NCI-H1105 treated with DMSO at 0.1 percent for 48 hours (cell line): ENCODE results near the gene IFNGR1.
"Not testable (repeated sequence)": the region's sequence is repeated elsewhere in the genome, so short reads cannot be mapped to it uniquely, and the experiment has no call there.

ENCODE experiments used
- DNase-seq: peaks from one replicate; lab custom pipeline; 2025; lab: John Stamatoyannopoulos, UW

Gene IFNGR1

DNA sequence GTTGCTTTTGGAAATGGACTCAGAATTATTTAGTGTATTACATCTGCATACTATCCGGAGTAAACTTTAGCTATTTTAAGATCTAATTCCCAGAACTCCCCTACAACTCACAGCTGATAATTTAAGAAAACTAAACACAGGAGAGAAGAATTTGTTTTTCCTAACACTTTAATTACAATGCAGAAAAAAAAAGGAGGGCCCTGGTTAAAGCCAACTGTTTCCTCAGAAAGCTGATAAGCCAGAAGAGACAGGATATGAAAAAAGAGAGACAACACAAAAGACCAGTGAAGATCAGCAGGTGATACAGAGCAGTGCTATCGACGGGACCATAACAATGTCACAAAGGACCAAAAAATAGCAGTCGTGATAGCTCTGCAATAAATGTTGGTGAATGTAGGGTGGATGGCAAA is 5.8 kb downstream of the IFNGR1 start:
- DNase-seq: no peak

DNA sequence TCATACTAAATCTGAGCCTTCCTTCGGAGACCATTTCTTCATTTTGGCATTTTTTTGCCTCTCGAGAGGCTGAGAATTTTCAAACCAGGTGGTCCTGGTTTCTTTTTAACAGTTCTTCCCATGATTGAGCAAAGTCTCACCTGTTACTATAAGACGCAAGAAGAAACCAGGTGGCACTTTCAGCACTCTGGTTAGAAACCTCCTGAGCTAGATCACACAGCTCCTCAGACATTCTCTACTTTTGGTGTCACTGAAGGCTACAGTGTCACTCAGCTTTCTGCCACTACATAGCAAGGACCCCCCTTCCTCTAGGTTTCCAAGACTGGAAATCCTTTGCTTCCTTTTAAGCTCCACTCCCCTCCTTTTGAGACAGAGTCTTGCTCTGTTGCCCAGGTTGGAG is 7.3 kb downstream of the IFNGR1 start:
- no peak for DNase-seq

DNA sequence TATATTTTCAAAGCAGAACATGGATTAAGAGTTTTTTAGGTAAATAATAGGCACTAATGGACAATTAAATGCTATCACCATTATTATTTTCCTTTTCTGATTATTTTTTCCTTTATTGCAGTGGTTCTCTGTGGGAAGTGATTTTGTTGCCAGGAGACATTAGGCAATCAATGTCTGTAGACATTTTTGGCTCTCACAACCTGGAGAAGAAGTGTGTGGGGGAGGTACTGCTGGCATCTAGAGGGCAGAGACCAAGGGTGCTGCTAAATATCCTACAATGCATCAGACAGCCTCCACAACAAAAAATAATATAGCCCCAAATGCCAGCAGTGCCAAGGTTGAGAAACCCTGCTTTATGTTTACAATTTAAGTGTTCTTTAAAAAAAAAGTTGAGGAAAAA is 8.3 kb downstream of the IFNGR1 start:
- no peak for DNase-seq

DNA sequence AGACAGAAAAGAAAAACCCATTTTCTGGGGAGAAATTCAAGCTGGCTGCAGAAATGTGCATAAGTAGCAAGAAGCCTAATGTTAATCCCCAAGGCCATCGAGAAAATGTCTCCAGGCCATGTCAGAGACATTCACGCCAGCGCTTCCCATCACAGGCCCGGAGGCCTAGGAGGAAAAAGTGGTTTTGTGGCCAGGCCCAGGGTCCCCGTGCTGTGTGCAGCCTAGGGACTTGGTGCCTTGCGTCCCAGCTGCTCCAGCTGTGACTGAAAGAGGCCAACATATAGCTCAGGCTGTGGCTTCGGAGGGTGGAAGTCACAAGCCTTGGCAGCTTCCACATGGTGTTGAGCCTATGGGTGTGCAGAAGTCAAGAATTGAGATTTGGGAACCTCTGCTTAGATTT is 10.9 kb downstream of the IFNGR1 start:
- DNase-seq: no peak

DNA sequence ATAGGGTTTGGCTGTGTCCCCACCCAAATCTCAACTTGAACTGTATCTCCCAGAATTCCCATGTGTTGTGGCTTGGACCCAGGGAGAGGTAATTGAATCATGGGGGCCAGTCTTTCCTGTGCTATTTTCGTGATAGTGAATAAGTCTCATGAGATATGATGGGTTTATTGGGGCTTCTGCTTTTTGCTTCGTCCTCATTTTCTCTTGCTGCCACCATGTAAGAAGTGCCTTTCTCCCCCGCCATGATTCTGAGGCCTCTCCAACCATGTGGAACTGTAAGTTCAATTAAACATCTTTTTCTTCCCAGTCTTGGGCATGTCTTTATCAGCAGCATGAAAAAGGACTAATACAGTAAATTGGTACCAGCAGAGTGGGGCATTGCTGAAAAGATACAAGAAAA is 11.7 kb downstream of the IFNGR1 start:
- not testable (repeated sequence) for DNase-seq

DNA sequence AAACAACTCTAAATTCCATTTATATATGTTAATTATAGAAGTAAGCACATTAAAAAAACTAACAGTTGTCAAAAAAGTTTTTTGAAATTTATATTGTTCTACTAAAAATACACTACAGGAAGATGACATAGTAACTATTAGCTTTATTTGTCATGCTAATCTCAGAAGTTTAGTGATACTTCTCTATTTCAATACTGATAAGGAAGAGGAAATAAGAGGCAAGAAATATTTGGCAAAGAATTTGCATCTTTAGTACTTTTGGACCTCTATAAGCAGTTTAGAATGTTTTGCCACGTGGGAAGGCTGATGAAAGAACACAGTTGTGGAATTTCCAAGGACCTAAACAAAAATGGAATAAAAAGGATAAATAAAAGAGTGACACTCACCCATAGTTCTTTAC is 12.6 kb downstream of the IFNGR1 start:
- DNase-seq: no peak

DNA sequence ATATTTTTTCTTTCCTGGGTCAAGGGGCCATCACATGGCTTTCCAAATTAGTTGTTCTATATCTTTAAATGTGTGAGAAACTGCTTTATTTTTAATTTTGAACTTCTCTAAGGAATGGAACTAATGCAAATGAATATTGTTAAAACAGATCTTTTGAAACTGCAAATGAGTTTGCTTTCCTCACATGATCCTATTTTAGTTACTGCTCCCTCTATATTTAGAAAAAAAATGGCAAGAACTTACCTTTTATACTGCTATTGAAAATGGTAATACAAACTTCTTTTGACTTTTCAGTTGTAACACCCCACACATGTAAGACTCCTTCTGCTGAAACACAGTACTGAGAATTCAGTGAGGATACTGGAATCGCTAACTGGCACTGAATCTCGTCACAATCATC is 15.9 kb downstream of the IFNGR1 start:
- DNase-seq: no peak

DNA sequence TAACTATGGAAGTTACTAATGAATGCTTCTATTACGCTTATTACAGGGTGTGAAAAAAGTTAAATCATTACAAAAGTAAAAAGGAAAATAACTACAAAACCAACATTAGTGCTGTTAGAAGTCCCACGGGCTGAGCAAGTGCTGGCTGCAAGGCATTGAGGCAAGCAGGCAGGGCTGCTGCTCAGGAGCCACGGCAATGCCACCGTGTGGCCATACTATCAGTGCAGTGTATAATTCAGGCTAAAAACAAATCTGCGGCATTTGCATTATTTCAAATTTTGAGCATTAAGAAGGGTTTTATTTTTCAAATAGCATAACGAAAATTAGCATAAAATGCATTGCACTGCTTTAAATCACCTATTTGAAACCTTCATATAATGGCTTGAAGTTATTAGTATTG is 17.1 kb downstream of the IFNGR1 start:
- no peak for DNase-seq

DNA sequence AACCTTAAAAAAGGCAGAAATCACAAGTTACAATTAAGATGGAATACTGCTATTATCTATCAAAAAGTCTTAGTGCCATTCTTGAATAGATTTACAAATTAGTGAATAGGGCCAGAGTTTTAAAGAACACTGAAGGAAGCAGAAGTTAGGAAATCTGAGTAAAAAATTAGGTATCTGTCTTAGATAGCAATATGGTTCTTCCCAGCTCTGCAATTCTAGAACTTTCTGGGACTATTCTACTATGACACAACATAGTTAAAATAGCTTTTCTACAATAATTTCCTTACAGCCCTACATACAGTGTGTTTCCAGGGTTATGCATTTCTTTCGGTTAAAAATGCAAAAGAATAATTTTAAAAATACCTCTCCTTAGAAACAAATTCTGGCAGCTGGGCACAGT is 18.2 kb downstream of the IFNGR1 start:
- no peak for DNase-seq

DNA sequence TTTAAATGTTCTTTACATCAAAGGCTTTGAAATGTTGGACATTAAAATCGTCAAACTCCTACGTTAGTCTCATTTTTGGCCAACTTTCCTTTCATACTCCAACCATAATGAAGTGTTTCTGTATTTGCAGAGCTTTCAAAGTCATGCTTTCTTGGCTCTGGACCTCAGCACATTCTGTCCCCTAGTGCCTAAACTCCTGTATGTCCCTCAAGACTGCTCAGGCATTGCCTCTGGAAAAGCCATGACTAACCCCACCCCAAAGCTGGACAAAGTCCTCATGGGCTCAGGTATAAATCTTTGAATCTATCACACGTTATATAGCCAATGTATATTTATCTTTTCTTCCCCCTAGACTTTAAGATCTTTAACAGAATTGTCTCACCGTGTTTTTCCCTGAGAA is 18.9 kb downstream of the IFNGR1 start:
- no peak for DNase-seq

DNA sequence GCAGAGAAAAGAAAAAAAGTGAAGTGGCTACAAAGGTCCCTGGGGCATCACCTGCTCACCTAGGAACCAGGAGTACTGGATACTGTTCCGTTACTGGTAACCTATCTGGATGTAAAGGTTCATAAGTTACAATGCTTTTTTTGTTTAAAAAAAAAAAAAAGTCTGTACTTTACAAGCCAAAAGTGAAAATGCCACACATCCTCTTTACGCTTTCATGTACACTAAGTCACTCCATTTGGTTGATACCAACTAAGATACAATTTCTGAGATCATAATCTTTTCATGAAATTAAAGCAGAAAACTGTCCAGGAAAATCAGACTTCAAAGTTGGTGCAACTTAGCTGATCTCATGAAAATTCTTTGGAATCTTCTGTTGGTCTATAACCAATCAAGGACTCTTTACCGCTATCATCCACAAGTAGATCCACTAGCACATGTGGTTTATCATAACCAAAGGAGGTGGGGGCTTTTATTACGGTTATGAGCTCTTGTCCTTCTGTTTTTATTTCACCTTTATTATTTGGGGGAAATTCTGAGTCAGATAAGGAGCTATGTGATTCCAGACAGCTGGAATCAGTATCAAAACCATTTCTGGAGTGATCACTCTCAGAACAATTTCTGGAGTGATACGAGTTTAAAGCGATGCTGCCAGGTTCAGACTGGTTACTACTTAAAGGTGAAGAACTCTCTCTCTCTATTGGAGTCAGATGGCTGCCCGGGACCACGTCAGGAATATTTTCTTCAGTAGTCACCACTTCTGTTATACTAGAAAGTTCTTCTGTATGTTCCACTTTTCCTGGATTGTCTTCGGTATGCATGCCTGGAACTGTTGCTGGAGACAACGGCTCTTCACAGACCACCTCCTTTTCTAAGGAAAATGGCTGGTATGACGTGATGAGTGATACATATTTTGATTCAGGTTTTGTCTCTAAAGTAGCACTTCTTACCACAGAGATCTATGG is 21.2 kb downstream of the IFNGR1 start:
- no peak for DNase-seq

DNA sequence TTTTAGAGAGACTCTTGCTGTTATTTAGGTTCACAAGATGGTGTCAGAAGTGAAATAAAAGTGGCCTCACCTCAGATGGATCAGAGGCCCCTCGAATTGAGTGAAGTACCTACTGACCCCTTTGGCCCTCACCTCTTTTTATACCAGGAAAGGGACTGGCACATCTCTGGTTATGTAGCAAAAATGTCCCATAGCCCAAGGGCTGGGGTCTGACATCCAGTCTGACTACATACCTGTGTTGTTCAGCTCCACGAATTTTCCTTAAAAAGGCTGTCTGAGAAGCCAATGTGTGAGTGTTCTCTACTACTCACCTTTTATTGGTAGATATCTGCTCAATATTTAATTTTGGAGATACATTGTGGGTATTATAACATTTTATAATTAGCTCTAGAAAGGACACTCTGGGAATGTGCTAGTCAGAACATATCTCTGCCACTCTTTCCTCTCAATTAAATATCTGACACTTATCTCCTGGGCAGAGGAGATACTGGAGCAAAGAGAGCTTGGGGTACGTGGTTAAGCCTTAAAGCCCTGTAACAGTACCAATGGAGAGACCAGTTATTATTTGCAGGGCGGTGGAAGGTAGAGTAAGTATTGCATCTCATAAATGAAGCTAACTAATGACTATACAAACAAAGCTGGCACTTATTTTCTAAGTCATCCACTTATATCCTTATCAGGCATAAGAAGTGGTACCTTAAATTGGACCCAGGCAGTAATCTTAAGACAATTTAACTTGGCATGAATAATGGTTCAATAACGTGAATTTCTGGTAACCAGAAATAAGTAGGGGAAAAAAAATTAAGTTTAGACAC is 25.7 kb downstream of the IFNGR1 start:
- no peak for DNase-seq

DNA sequence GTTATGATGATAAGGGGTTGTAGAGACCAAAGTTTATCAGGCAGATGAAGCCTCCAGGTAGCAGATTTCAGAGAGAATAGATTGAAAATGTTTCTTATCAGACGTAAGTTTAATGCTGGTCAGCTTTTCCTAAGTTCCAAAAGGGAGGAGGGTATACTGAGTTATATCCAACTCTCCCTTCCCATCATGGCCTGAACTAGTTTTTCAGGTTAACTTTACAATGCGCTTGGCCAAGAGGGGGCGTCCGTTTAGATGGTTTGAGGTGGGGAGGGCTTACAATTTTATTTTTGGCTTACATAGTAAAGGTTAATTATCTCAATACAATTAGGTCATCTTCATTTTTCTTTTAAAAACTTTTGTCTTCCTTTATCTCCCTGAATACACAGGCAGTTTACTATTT is 26.4 kb downstream of the IFNGR1 start:
- no peak for DNase-seq

DNA sequence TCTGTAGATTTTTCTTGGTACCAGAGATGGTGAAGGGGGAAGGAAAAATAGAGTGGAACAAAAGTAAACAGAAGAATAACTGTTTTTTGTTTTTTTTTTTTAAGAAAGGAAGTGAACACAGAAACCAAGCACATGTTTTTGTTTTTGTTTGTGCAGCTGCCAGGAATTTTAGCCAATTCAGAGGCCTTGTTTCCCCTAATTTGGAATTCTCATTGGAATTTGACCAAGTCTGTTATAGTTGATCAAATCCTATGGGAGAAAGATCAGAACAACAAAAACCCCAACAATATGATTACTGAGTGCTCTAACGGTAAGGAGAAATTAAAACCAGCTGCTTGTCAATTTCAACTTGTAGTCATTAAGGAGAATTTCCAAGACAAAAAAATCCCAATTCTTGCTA is 27.5 kb downstream of the IFNGR1 start:
- no peak for DNase-seq

DNA sequence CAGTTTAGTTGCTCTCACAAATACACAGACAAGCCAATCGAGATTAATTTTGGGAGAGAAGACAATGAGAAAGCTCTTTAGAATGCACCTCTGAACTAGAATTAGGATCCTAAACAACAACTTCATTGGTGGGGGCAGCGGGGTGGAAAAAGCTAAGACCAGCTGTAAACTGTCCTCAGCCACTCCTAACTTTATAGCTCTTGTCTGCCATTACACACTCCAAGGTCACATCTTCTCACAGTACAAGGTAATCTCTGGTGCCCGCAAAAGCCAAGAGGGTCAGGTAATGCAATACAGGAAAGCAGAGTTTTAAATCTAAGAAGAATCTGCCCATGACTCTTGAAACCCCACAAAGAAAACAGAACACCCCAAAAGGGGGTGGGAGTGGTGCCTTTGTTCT is 27.9 kb downstream of the IFNGR1 start:
- DNase-seq: no peak

DNA sequence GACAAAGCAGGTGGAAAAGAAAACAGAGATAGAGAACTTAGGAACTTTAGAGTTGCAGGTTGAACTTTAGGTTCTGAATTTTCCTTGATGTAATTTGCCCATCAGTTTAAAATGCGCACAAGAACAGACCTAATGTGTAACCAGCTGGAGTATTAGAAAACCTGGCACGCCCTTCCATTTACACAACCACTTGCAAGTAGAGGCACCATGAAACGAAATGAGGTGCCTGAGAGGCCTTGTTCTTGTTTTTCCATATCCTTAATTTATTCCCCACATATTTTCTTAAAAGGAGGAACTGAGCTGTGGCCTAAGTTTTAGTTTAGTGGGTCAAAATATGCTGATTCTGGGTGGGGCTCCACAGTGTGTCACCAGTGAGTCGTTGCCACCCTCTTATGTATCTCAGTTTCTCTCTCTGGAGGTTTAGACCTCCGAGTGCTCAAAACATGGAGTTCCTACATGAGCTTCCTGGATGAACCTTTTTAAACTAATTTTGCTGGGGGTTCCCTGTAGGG is 28.5 kb downstream of the IFNGR1 start:
- no peak for DNase-seq

DNA sequence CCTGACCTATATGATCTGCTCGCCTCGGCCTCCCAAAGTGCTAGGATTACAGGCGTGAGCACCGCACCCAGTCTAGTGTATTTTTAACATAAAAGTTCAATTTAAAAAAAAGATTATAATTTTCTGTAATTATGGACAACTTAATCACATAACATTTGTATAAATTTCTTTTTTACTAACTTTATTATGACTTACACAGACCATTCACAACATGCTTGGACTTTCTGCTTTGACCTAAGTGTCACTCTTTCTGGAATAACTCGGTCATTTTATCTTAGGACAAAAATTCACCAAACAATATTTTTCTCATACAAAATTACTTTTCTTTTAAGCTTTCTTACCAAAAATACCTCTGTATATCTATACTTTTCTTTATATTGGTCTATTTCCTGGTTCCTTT is 30.3 kb downstream of the IFNGR1 start:
- DNase-seq: no peak

DNA sequence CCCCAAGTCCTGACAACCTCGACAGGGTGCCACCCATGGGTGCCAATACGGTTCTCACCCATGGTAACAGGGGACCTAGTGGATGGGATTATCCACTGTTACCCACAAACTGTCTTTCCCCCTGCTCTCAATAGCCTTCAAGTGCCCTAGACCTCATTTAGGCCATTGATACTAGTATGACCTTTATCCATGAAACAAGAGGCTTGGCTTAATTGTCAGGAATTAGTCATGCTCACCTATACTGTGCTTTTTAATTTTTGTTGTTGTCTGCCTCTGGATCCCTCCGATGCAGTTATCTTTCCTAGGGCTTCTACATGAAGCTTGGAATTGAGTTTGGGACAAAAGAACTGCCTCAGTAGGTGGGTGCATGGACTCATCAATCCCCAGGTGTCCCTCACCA is 33.9 kb downstream of the IFNGR1 start:
- DNase-seq: no peak

DNA sequence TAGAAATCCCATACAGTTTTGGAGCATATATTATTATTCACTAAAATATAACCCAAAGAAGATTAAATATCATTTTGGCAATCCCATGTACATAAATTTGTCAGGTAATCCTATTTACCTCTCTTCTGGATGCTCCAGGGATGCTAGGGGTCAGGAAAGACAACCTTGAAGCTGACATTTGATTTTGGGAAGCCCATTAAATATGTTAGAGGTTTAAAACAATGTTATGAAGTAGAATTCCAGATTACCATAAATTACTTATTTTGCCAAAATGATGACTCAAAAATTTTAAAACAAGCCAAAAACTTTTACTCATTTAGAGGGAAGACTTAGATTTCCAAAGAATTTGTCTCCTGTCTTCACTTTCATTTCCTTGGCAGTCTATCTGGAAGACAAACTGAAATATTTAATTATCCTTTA is 36.5 kb downstream of the IFNGR1 start:
- DNase-seq: no peak

DNA sequence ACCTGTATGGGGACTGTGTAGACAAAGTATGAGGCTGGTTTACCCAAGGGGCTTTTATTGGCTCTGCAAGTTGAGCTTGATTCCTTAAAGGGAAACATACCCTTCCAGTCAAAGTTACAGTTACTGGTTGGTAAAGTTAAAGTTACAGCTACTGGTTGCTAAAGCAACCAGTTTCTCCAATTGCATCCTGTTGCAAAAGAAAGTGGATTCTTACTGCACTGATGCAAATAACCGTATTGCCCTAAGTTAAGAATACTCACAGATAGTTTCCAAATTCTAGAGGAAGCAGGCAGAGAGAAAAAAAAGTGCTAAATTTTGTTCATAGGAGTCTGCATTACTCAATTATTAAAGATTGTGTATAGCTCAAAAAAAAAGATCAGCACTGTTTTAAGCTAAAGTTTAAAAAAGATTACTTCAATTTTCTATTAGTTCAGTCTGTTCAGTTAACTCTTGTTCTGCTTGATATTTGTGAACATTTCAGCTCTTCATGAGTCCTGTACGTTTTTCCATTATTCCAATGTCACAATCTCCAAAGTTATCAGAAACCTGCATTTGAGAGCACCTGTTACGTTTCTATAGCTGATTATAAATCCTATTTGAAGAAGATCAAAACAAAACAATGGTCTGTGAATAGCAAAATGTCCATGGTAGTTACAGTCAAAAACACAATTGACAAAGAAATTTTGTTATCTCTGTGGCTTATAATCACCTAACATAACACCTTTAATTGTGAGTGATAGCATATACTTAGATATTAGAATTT is 37.1 kb downstream of the IFNGR1 start:
- no peak for DNase-seq

DNA sequence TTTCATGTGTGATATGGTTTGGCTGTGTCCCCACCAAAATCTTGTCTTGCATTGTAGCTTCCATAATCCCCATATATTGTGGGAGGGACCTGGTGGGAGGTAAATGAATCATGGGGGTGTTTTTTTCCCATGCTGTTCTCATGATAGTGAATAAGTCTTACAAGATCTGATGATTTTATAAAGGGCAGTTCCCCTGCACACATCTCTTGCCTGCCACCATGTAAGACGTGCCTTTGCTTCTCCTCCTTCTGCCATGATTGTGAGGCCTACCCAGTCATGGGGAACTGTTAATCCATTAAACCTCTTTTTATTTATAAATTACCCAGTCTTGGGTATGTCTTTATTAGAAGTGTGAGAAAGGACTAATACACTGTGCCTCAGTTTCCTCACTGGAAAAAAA is 41.6 kb downstream of the IFNGR1 start:
- DNase-seq: no peak

DNA sequence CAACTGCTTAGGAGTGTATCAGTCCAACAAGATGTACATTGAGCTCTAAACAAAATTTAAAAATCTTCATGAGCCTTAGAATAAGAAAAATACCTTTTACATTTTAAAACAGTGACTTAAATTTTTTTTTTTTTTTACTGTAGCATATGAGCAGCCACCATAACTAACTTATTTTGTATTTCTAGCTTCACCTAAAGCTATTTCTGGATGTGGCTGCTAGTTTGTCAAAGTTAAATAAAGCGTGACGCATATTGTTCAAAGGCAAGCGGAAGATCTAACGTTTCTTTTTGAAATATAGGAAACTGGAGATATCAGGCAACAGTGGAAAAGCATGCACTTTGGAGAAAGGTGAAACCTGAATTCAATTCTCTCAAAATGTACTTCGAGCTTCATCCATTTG is 42.5 kb downstream of the IFNGR1 start:
- DNase-seq: no peak
